ENCODE results near the gene KRTAP10-4. TPM values are rescaled to one million over a fixed set of nuclear protein-coding genes. Genes with fewer than 3 reads are reported as not detected.

Gene KRTAP10-4
- total RNA-seq, 3 donors from 2014 or later (not counting 1 experiment from before 2014, with no cell fraction given) = not detected

GRCh38 chr21:44615466-44615865 lies 41.9 kb downstream of the KRTAP10-4 start:
- no peak overlapping the region for H3K4me3 Mint-ChIP-seq
- ATAC-seq (no peak), DNase-seq (no peak)
- peaks cover 2 to 18% of the 10 kb centered on the region in 2 donors for H3K9me3 Mint-ChIP-seq
- H3K27ac ChIP-seq (ENCODE audit: low read length) = no peak overlapping the region
- no peaks in the 10 kb centered on the region for H3K27me3 ChIP-seq (ENCODE audit: control insufficient read depth, insufficient read depth, low read length)
- H3K4me1 Mint-ChIP-seq = peaks cover 25 to 44% of the 10 kb centered on the region in 2 donors
- H3K36me3 Mint-ChIP-seq = peaks cover 17% of the 10 kb centered on the region
- H3K9me3 ChIP-seq (ENCODE audit: control insufficient read depth, insufficient read depth, low read length) = peaks cover 19% of the 10 kb centered on the region
- no peak for TF ChIP-seq CTCF (IDR thresholded peaks at IDR 0.05)
- H3K36me3 ChIP-seq (ENCODE audit: control insufficient read depth, insufficient read depth, low read length) = no peaks in the 10 kb centered on the region
- H3K27me3 Mint-ChIP-seq (ENCODE audit: low read depth in 2 of 2) = peaks cover 0 to 2% of the 10 kb centered on the region in 2 donors
- H3K27ac Mint-ChIP-seq = no peak overlapping the region
- peaks cover 31% of the 10 kb centered on the region for H3K4me1 ChIP-seq (ENCODE audit: control insufficient read depth, insufficient read depth, low read length)
- H3K4me3 ChIP-seq (ENCODE audit: low read length) = no peak overlapping the region
- 88% methylated on average over 5 of the region's 8 CpGs for WGBS (ENCODE audit: insufficient coverage)
- intact Hi-C loops (cut with micrococcal nuclease) = no loop called here

GRCh38 chr21:44615911-44616590 lies 42.5 kb downstream of the KRTAP10-4 start:
- no peak overlapping the region for H3K4me3 Mint-ChIP-seq
- H3K27ac Mint-ChIP-seq = peak overlapping the region in 1 of 2 donors; percentile 95
- DNase-seq = no peak
- no peak for ATAC-seq
- Histone ChIP-seq H3K27ac (ENCODE audit: low read length) (no peak overlapping the region), H3K27me3 (ENCODE audit: control insufficient read depth, insufficient read depth, low read length) (no peaks in the 10 kb centered on the region), H3K36me3 (ENCODE audit: control insufficient read depth, insufficient read depth, low read length) (no peaks in the 10 kb centered on the region), H3K9me3 (ENCODE audit: control insufficient read depth, insufficient read depth, low read length) (peaks cover 14% of the 10 kb centered on the region), H3K4me3 (ENCODE audit: low read length) (no peak overlapping the region), H3K4me1 (ENCODE audit: control insufficient read depth, insufficient read depth, low read length) (peaks cover 31% of the 10 kb centered on the region)
- peaks cover 0 to 2% of the 10 kb centered on the region in 2 donors for H3K27me3 Mint-ChIP-seq (ENCODE audit: low read depth in 2 of 2)
- peaks cover 5 to 21% of the 10 kb centered on the region in 2 donors for H3K9me3 Mint-ChIP-seq
- peaks cover 22% of the 10 kb centered on the region for H3K36me3 Mint-ChIP-seq
- TF ChIP-seq CTCF (IDR thresholded peaks at IDR 0.05) = no peak
- intact Hi-C loops (cut with micrococcal nuclease) = no loop called here
- WGBS (ENCODE audit: insufficient coverage) = 89% methylated on average over 17 of the region's 17 CpGs
- peaks cover 29 to 47% of the 10 kb centered on the region in 2 donors for H3K4me1 Mint-ChIP-seq

GRCh38 chr21:44616591-44616926 lies 43.0 kb downstream of the KRTAP10-4 start:
- intact Hi-C loops (cut with micrococcal nuclease) = no loop called here
- ATAC-seq = no peak
- peaks cover 22% of the 10 kb centered on the region for H3K36me3 Mint-ChIP-seq
- Histone ChIP-seq H3K4me1 (ENCODE audit: control insufficient read depth, insufficient read depth, low read length) (peaks cover 31% of the 10 kb centered on the region), H3K36me3 (ENCODE audit: control insufficient read depth, insufficient read depth, low read length) (no peaks in the 10 kb centered on the region), H3K4me3 (ENCODE audit: low read length) (no peak overlapping the region), H3K9me3 (ENCODE audit: control insufficient read depth, insufficient read depth, low read length) (peaks cover 9% of the 10 kb centered on the region), H3K27me3 (ENCODE audit: control insufficient read depth, insufficient read depth, low read length) (no peaks in the 10 kb centered on the region), H3K27ac (ENCODE audit: low read length) (no peak overlapping the region)
- no peak for TF ChIP-seq CTCF (IDR thresholded peaks at IDR 0.05)
- H3K4me1 Mint-ChIP-seq = peaks cover 29 to 47% of the 10 kb centered on the region in 2 donors
- peaks cover 0 to 2% of the 10 kb centered on the region in 2 donors for H3K27me3 Mint-ChIP-seq (ENCODE audit: low read depth in 2 of 2)
- no peak for DNase-seq
- peak overlapping the region in 1 of 2 donors; percentile 95 for H3K27ac Mint-ChIP-seq
- WGBS (ENCODE audit: insufficient coverage) = 90% methylated on average over 16 of the region's 16 CpGs
- peaks cover 5 to 18% of the 10 kb centered on the region in 2 donors for H3K9me3 Mint-ChIP-seq
- H3K4me3 Mint-ChIP-seq = no peak overlapping the region

All from natural killer cell (primary cell).